Heart left ventricle (tissue), 16 donors: ENCODE results near the gene ZNF511. TPM values are rescaled to one million over a fixed set of nuclear protein-coding genes. Genes with fewer than 3 reads are reported as not detected.

Experiments used
- ATAC-seq, 4 donors: fragments of 200-7000 bp; cut with Tn5 transposase; one replicate each; pipeline ENCODE4 v1.9.1; 2020 to 2022; ENCODE audit warnings: moderate library complexity in 4 of 4, mild to moderate bottlenecking in 3 of 4, moderate number of reproducible peaks in 1 of 4
- DNase-seq, 5 donors: peaks; one replicate each; pipeline ENCODE4 v3.0.0-alpha.2; 2020
- H3K27ac ChIP-seq, 12 donors: fragments of 200-600 bp; sonication (generic) in 4 of 12; one replicate each; pipeline versions ENCODE4 v1.5.0 to v1.8.0; 2016 to 2022; ENCODE audit warnings: mild to moderate bottlenecking in 2 of 12
- H3K27me3 ChIP-seq, 9 donors: fragments of 200-600 bp; sonication (generic) in 2 of 9; one replicate each; pipeline versions ENCODE4 v1.5.1 to v1.8.0; 2016 to 2022; ENCODE audit warnings: mild to moderate bottlenecking in 3 of 9
- H3K36me3 ChIP-seq, 9 donors: fragments of 200-600 bp; sonication (generic) in 2 of 9; one replicate each; pipeline versions ENCODE4 v1.5.0 to v1.8.0; 2018 to 2022; ENCODE audit warnings: mild to moderate bottlenecking in 2 of 9
- H3K4me1 ChIP-seq, 12 donors: fragments of 200-600 bp; sonication (generic) in 4 of 12; one replicate each; pipeline versions ENCODE4 v1.5.0 to v1.8.0; 2016 to 2022; ENCODE audit warnings: mild to moderate bottlenecking in 3 of 12
- H3K4me3 ChIP-seq, 12 donors: fragments of 200-600 bp; sonication (generic) in 4 of 12; one replicate each; pipeline versions ENCODE4 v1.5.0 to v1.8.0; 2017 to 2022; ENCODE audit warnings: mild to moderate bottlenecking in 9 of 12, moderate library complexity in 4 of 12
- H3K9me3 ChIP-seq, 12 donors: fragments of 200-600 bp; sonication (generic) in 4 of 12; one replicate each; pipeline versions ENCODE4 v1.5.0 to v1.8.0; 2016 to 2022; ENCODE audit warnings: mild to moderate bottlenecking in 1 of 12
- CTCF ChIP-seq, 12 donors: fragments of 200-600 bp; sonication (generic) in 4 of 12; IDR thresholded peaks; one replicate each; pipeline versions ENCODE4 v1.5.0 to v1.8.0; 2018 to 2022; ENCODE audit warnings: antibody characterized with exemption in 12 of 12, mild to moderate bottlenecking in 5 of 12
- POLR2A ChIP-seq, 2 donors: fragments of 450-650 bp; IDR thresholded peaks; one replicate each; pipeline ENCODE4 v1.6.1; 2017; ENCODE audit warnings: antibody characterized with exemption in 2 of 2, mild to moderate bottlenecking in 2 of 2, moderate library complexity in 2 of 2
- WGBS, 4 donors: extraction: QIAGEN DNeasy Blood & Tissue Kit in 2 of 4; methylation state at CpG; one replicate each; pipeline versions ENCODE4 v1.1.5 to v1.1.7; 2013 to 2018; 5-methylcytosine and 5-hydroxymethylcytosine counted together
- intact Hi-C, 10 donors: fragments of 100-400 bp; cut with DNase I; formaldehyde crosslinking; loops; one replicate each; pipeline versions ENCODE4 v1.11.1 to v1.14.2; 2022
- polyA plus RNA-seq, 2 donors: library from polyadenylated mRNA; stranded (reverse); fragments of 200-250 nt; gene quantifications; one replicate each; pipeline ENCODE4 v1.2.3, GENCODE V29; 2013
- total RNA-seq, 9 donors: library from RNA; depleted of rRNA in 2 of 9; stranded (reverse); fragments of >200 nt in 2 of 9; fragmentation: NEBNext Ultra II Directional in 3 of 9; extraction: Animal tissue kit (Norgen Biotek cat#: 25700) in 3 of 9; gene quantifications; one replicate each; pipeline versions ENCODE4 v1.1.0 to v1.2.4, GENCODE V29; 2016 to 2023
- donor health status: ischemic (EF 13 %, LVEDD 7.1; RV severe dilation, severe dysfunction).
- donor health status: healthy with polysubstance abuse.
- donor health status: DM: no; HTN: yes; CAD: no.
- donor health status: DM: no; HTN: no; CAD: no.
- donor health status: ischemic (EF 25% LVEDD 6.9; RV normal size, moderate dysfunction).
- donor health status: ischemic (EF 25% LVEDD 5.7; RV mildly dilated, moderate dysfunction).
- donor health status: healthy.
- donor health status: DM: yes; HTN: yes; CAD: no.
- donor health status: ischemic (EF 35%, LVEDD 5.7; RV mildly dilated, moderate dysfunction).
- donor health status: nonischemic (EF 11% LVEDD 7.7; RV severe dilation, severe dysfunction).
- donor health status: DM: yes; HTN: yes; CAD: no.
- donor health status: PGD.
- donor health status: ischemic (EF 29% LVEDD 5.4; RV normal size, mild dysfunction).
- donor health status: nonischemic (EF 23%, LVEDD 6.1; RV moderate dilation, normal function).

ZNF511 gene
- total and polyA plus RNA-seq, 11 donors: 34.5 to 80.4 (median 41.8) TPM

DNA sequence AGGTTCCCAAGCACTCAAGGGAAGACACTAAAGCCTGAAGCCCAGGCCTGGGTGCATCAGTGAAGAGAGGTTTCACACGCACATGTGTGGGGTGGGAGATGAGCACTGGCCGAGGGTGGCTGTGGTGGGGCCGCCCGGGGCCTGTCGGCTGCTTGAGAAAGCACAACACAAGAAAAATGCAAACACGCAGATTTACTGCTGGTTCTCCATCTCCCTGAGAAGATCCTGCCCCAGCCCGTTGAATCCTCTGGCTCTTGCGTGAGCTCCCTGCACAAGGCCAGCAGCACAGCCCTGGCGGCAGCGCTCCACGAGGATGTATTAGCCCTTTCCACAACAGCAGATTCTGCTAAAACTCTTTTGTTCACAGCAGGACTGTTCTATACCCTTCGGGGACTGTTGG lies 6.2 kb downstream of the ZNF511 start:
- peaks cover 0 to 34% (median 26%) of the 10 kb centered on the region in 9 donors for H3K36me3 ChIP-seq
- H3K27me3 ChIP-seq: peaks cover 0 to 11% (median 6%) of the 10 kb centered on the region in 9 donors
- TF ChIP-seq CTCF (IDR thresholded peaks at IDR 0.05) (no peak), POLR2A (IDR thresholded peaks at IDR 0.05) (no peak)
- no peak overlapping the region for H3K27ac ChIP-seq
- ATAC-seq (no peak), DNase-seq (no peak)
- H3K9me3 ChIP-seq: no peaks in the 10 kb centered on the region
- 91 to 95% (median 92%) methylated on average over 12 of the region's 12 CpGs for WGBS, 4 donors
- peaks cover 0 to 9% (median 4%) of the 10 kb centered on the region in 12 donors for H3K4me1 ChIP-seq
- no peak overlapping the region for H3K4me3 ChIP-seq
- intact Hi-C loops: loop anchor here in 4 of 10 donors (5.0 to 10.0 kb wide), 5 partner anchors 168 to 480 kb away; no protein-coding TSS in a partner anchor

GRCh38 chr10:133315847-133316246 lies 7.1 kb downstream of the ZNF511 start:
- no peak overlapping the region for H3K27ac ChIP-seq
- intact Hi-C loops: loop anchor here in 3 of 10 donors (5.0 to 10.0 kb wide), 5 partner anchors 169 to 481 kb away; no protein-coding TSS in a partner anchor
- no peak overlapping the region for H3K4me3 ChIP-seq
- no peak for TF ChIP-seq CTCF (IDR thresholded peaks at IDR 0.05)
- TF ChIP-seq POLR2A (IDR thresholded peaks at IDR 0.05): no peak
- peaks cover 0 to 25% (median 18%) of the 10 kb centered on the region in 9 donors for H3K36me3 ChIP-seq
- H3K4me1 ChIP-seq: peaks cover 0 to 9% (median 4%) of the 10 kb centered on the region in 12 donors
- H3K27me3 ChIP-seq: peaks cover 0 to 15% (median 6%) of the 10 kb centered on the region in 9 donors
- ATAC-seq (no peak), DNase-seq (no peak)
- 71 to 90% (median 85%) methylated on average over 5 of the region's 5 CpGs for WGBS, 4 donors
- H3K9me3 ChIP-seq: no peaks in the 10 kb centered on the region

DNA sequence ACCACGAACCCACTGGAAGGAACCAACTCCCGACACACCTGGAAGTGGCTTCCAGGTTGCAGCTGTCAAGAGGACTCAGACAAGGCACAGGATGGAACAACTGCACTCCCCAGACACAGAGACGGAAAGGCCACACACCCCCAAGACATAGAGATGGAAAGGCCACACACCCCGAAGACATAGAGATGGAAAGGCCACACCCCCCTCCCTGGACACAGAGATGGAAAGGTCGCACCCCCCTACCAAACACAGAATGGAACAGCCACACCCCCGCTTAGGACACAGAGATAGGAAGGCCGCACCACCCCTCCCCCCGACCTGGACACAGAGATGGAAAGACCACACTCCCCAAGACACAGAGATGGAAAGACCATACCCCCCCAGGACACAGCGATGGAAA lies 7.6 kb downstream of the ZNF511 start:
- Histone ChIP-seq H3K9me3 (peaks cover 0 to 3% (median 0%) of the 10 kb centered on the region in 12 donors), H3K27me3 (peaks cover 0 to 15% (median 6%) of the 10 kb centered on the region in 9 donors), H3K27ac (no peak overlapping the region), H3K36me3 (peaks cover 0 to 21% (median 15%) of the 10 kb centered on the region in 9 donors), H3K4me3 (no peak overlapping the region), H3K4me1 (peaks cover 0 to 9% (median 4%) of the 10 kb centered on the region in 12 donors)
- intact Hi-C loops: loop anchor here in 3 of 10 donors (5.0 to 10.0 kb wide), 5 partner anchors 169 to 481 kb away; no protein-coding TSS in a partner anchor
- TF ChIP-seq CTCF (IDR thresholded peaks at IDR 0.05) (no peak), POLR2A (IDR thresholded peaks at IDR 0.05) (no peak)
- ATAC-seq (no peak), DNase-seq (no peak)
- 84 to 90% (median 89%) methylated on average over 5 to 9 of the region's 9 CpGs for WGBS, 4 donors

- H3K9me3 ChIP-seq: peaks cover 0 to 4% (median 0%) of the 10 kb centered on the region in 12 donors
- H3K4me1 ChIP-seq: peaks cover 0 to 9% (median 4%) of the 10 kb centered on the region in 12 donors
- H3K27ac ChIP-seq: no peak overlapping the region
- ATAC-seq (no peak), DNase-seq (no peak)
- no peak overlapping the region for H3K4me3 ChIP-seq
- intact Hi-C loops: loop anchor here in 3 of 10 donors (5.0 to 10.0 kb wide), 5 partner anchors 169 to 482 kb away; no protein-coding TSS in a partner anchor
- no peak for TF ChIP-seq CTCF (IDR thresholded peaks at IDR 0.05)
- no peak for TF ChIP-seq POLR2A (IDR thresholded peaks at IDR 0.05)
- WGBS, 4 donors: 76 to 84% (median 82%) methylated on average over 7 of the region's 7 CpGs
- peaks cover 0 to 15% (median 6%) of the 10 kb centered on the region in 9 donors for H3K27me3 ChIP-seq
- H3K36me3 ChIP-seq: peaks cover 0 to 16% (median 11%) of the 10 kb centered on the region in 9 donors
These were observed 8.0 kb downstream of the ZNF511 start for GRCh38 chr10:133316732-133317131.
